RWPE1 (cell line): ENCODE results near the gene UFSP2.

Experiments
- CTCF ChIA-PET: fragments of 350-600 bp; sonication (Branson Sonifier 250); formaldehyde crosslinking; extraction: SDS; loops from one replicate; lab custom pipeline; 2021; lab: Yijun Ruan, JAX
- POLR2A ChIA-PET: fragments of 400-600 bp; formaldehyde crosslinking; extraction: SDS; loops from one replicate; lab custom pipeline; 2020; ENCODE audit warnings: antibody characterized with exemption; ENCODE audit not compliant: low non-redundant PET; lab: Yijun Ruan, JAX
- DNase-seq: peaks from one replicate; pipeline ENCODE4 v3.0.0; 2012; ENCODE audit warnings: low spot score
- H3K27ac ChIP-seq: fragments of 450-650 bp; 2 replicates; pipeline ENCODE4 v1.5.1; 2017
- TF ChIP-seq, protein P1 (sequence below): fragments of 450-650 bp; conservative IDR thresholded peaks from 2 replicates; pipeline ENCODE4 v1.5.1; 2017; ENCODE audit warnings: low read depth, mild to moderate bottlenecking

UFSP2 gene

DNA sequence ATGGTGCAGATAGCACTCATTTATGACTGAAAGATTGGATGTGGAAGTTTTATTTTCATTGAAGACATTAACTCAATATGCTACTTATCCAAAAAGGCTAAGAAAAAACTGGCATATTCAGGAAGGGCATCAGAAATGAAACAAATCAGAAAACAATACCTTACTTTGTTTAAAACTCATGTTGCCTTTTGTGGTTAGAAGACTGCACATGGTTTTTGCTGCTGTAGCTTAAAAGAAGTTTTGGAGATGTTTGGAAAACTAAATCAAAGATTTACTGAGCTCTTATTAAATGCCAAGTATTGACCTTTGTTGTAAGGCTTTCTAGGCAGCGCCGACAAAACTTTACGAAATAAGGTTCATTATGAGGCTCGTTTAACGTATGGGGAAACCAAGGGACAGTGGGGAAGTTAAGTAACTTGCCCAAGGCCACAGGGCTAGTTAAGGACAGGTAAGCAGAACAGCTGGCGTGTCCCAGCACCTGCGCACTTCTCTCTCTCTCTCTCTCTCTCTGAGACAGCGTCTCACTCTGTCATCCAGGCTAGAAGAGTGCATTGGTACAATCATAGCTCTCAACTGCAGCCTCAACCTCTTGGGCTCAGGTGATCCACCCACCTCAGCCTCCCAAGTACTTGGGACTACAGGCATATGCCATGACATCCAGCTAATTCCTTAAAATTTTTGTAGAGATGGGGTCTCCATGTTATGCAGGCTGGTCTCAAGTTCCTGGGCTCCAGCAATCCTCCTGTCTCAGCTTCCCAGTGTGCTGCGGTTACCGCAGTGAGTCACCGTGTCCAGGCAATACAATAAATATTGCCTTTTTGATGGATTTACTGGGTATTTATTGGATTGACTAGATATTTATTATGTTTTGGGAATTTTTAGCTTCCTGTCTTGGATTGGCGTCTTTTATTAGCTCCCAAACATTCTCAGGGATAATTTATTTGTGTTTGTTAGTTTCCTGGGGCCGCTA, 46.2 kb downstream of the UFSP2 start:
- CTCF ChIA-PET = interaction anchor here (0.6 kb wide), 1 partner anchor 534 kb away, joined by 3 read pairs; no protein-coding TSS in a partner anchor
- POLR2A ChIA-PET = no interaction called here

DNA sequence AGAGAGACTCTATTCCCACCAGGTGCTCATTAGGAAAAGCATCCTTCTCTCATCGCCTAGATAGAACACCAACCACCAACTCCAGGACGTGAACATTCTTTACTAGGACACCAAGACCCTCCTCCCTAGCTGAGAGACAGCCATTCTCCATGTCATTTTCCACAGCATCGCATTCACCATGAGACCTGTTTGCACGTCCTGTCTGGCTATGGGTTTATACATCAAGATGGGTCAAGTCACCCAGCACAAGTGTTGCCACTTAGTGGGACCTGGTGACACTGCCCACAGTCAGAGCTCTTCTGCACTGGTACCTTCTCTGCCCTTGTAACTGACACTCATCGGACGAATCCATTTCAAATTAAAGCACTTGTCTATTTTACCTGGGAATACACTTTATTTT, 47.5 kb downstream of the UFSP2 start:
- no peak for DNase-seq
- CTCF ChIA-PET = interaction anchor here (0.7 kb wide), 1 partner anchor 274 kb away, joined by 4 read pairs; no protein-coding TSS in a partner anchor
- TF ChIP-seq, protein P1, sequence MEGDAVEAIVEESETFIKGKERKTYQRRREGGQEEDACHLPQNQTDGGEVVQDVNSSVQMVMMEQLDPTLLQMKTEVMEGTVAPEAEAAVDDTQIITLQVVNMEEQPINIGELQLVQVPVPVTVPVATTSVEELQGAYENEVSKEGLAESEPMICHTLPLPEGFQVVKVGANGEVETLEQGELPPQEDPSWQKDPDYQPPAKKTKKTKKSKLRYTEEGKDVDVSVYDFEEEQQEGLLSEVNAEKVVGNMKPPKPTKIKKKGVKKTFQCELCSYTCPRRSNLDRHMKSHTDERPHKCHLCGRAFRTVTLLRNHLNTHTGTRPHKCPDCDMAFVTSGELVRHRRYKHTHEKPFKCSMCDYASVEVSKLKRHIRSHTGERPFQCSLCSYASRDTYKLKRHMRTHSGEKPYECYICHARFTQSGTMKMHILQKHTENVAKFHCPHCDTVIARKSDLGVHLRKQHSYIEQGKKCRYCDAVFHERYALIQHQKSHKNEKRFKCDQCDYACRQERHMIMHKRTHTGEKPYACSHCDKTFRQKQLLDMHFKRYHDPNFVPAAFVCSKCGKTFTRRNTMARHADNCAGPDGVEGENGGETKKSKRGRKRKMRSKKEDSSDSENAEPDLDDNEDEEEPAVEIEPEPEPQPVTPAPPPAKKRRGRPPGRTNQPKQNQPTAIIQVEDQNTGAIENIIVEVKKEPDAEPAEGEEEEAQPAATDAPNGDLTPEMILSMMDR = no peak
- no peak overlapping the region for H3K27ac ChIP-seq
- POLR2A ChIA-PET = no interaction called here

More for the DNA sequence above, 46.2 kb downstream of the UFSP2 start:
- TF ChIP-seq, protein P1 = no peak
- no peak for DNase-seq
- no peak overlapping the region for H3K27ac ChIP-seq

DNA sequence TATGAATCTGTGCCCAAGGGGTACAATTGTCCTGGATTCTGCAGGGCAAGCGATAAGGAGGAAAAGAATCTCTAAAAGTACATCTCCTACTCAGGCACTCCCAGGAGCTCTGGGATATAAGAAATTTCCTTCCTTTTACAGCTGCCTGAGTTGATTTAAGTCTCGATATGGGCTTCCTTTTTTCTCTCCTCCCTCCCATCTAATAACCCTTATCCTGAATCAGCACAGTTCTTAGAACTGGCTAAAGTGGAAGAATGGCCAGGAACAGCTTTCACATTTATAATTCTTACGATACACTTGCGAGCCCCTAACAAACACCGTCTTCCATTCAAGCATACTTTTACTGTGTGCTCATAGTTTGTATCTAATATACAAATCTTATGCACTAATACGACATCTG, 51.2 kb downstream of the UFSP2 start:
- CTCF ChIA-PET = no interaction called here
- H3K27ac ChIP-seq = no peak overlapping the region
- TF ChIP-seq, protein P1 = no peak
- no peak for DNase-seq
- POLR2A ChIA-PET = no interaction called here

DNA sequence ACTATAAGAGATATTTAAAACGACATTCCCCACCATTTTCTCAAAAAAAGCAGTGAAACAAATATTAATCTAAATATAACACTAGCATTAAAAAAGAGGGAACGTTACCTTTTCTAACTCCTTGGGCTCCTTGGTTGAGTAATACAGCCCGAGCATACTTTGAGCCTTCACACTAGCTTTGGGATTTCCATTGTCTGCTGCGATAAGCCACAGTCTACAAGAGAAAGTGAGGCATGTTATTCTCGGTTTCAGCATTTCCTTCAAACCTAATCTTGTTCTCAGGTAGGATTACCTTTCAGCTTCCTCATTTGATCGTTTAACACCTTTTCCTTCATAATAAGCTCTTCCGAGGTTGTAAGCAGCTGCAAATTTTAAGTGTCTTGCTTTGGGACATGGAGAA, 51.7 kb downstream of the UFSP2 start:
- POLR2A ChIA-PET = no interaction called here
- no peak for DNase-seq
- CTCF ChIA-PET = no interaction called here
- H3K27ac ChIP-seq = no peak overlapping the region
- TF ChIP-seq, protein P1 = no peak

DNA sequence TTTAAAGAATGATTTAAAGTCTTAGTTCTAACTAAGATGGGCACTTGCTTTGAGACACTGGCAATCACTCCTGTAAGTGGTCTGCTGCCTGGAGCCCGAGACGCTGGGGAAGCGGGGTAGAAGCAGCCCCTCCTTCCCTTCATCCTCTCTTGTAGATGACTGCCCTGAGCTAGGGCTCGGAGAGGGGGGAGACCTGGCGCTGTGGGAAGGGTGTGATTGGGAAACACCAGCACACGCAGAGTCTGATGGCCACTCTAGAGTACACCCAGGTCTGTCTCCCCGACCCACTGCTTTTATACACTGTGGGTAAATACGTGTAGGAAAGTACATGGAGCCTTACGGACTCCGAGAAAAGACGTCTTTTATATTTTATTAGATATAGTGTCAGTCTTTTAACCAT, 54.1 kb downstream of the UFSP2 start:
- no peak overlapping the region for H3K27ac ChIP-seq
- DNase-seq = no peak
- ChIA-PET POLR2A (no interaction called here), CTCF (no interaction called here)
- TF ChIP-seq, protein P1 = no peak

DNA sequence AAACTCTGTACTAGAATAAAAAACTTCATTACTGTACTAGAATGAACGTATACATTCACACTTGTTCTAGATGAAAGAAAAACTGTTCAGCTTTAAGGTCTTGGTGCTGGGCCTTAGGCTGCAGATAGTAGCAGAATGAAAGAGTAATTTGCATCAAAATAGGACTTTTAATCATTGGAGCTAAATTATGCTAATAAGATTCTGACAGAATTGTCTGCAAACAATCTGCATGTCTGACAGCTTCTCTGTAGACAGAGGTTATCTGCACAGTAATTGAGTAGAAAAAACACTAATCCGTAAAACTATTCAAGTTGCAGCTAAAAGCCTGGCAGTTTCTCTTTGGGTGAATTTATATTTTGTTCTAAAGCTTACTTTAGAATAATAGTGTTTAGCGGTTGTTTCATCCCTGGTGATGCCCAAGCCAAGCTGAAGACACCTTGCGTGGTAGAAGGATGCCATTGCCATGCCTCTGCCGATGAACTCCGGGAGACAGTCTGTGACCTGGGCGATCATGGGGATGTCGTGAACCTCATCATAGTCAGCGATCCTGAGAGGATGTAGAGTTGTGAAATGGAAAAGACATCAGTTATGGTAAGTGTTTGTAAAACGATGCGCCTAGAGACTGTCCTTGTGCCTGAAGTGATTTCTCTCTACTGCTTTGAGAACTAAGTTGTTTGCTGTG, 55.4 kb downstream of the UFSP2 start:
- no peak for DNase-seq
- ChIA-PET CTCF (interaction anchor here (0.6 kb wide), 1 partner anchor 24 kb away, joined by 4 read pairs; no protein-coding TSS in a partner anchor), POLR2A (no interaction called here)
- TF ChIP-seq, protein P1 = no peak
- no peak overlapping the region for H3K27ac ChIP-seq
